DMS 273 treated with DMSO at 0.1 percent for 48 hours (cell line): ENCODE results near the gene ZSCAN25.
"Not testable (repeated sequence)": the region's sequence is repeated elsewhere in the genome, so short reads cannot be mapped to it uniquely, and the experiment has no call there.

Source experiments
- DNase-seq: peaks from one replicate; lab custom pipeline; 2025; lab: John Stamatoyannopoulos, UW

ZSCAN25 gene

GRCh38 chr7:99616359-99617191, at the start of gene ZSCAN25:
ZSCAN25 (plus strand) TSS chr7:99616946; CDS start chr7:99619607, 2,661 bp downstream.
- DNase-seq: peak; percentile 92

- DNase-seq: not testable (repeated sequence)
Measured at GRCh38 chr7:99568770-99569169, 48.0 kb upstream of the ZSCAN25 start.

GRCh38 chr7:99571768-99572167, 45.0 kb upstream of the ZSCAN25 start:
- no peak for DNase-seq

GRCh38 chr7:99573257-99573656, 43.5 kb upstream of the ZSCAN25 start:
- DNase-seq: no peak

- no peak for DNase-seq
Measured at GRCh38 chr7:99576251-99576650, 40.5 kb upstream of the ZSCAN25 start.

GRCh38 chr7:99579281-99579955, 37.3 kb upstream of the ZSCAN25 start:
- no peak for DNase-seq

- DNase-seq: peak; percentile 55
Measured at GRCh38 chr7:99579956-99580777, 36.6 kb upstream of the ZSCAN25 start.

GRCh38 chr7:99580778-99581332, 35.9 kb upstream of the ZSCAN25 start:
- DNase-seq: not testable (repeated sequence)

GRCh38 chr7:99588868-99589267, 27.9 kb upstream of the ZSCAN25 start:
- no peak for DNase-seq

GRCh38 chr7:99594948-99595745, 21.6 kb upstream of the ZSCAN25 start:
- DNase-seq: no peak

- DNase-seq: no peak
Measured at GRCh38 chr7:99596408-99596955, 20.3 kb upstream of the ZSCAN25 start.

GRCh38 chr7:99597762-99598501, 18.8 kb upstream of the ZSCAN25 start, which contains the start of gene TMEM225B:
TMEM225B (plus strand) TSS chr7:99598267; CDS start chr7:99604389, 6,122 bp downstream.
- no peak for DNase-seq

- DNase-seq: no peak
Measured at GRCh38 chr7:99599836-99600235, 16.9 kb upstream of the ZSCAN25 start.

GRCh38 chr7:99601656-99602310, 15.0 kb upstream of the ZSCAN25 start:
- no peak for DNase-seq

- DNase-seq: no peak
Measured at GRCh38 chr7:99605527-99605926, 11.2 kb upstream of the ZSCAN25 start.

GRCh38 chr7:99606531-99606930, 10.2 kb upstream of the ZSCAN25 start:
- DNase-seq: no peak

- no peak for DNase-seq
Measured at GRCh38 chr7:99607548-99607947, 9.2 kb upstream of the ZSCAN25 start.

- no peak for DNase-seq
Measured at GRCh38 chr7:99614495-99614894, 2.3 kb upstream of the ZSCAN25 start.

GRCh38 chr7:99615989-99616358, 772 bp upstream of the ZSCAN25 start:
- DNase-seq: no peak
